CD8-positive, alpha-beta memory T cell (primary cell): ENCODE results near the gene WNT16. TPM values are rescaled to one million over a fixed set of nuclear protein-coding genes. Genes with fewer than 3 reads are reported as not detected.

Experiments used
- CTCF ChIA-PET: fragments of 350-600 bp; sonication (Branson Sonifier 250); formaldehyde crosslinking; loops from one replicate; lab custom pipeline; 2021; ENCODE audit warnings: antibody characterized with exemption; lab: Charles Lee
- POLR2A ChIA-PET: fragments of 350-600 bp; sonication (Branson Sonifier 250); formaldehyde crosslinking; loops from one replicate; lab custom pipeline; 2021; ENCODE audit warnings: antibody characterized with exemption; lab: Charles Lee
- DNase-seq, 5 donors: peaks; one replicate each; pipeline versions ENCODE4 v3.0.0 to v3.0.0-alpha.2; 2020 to 2022; ENCODE audit warnings: mixed read lengths in 1 of 5
- H3K27ac ChIP-seq: one replicate; pipeline ENCODE4 v1.7.0; 2013; ENCODE audit warnings: low read depth, mild to moderate bottlenecking, low read length, moderate library complexity
- H3K27me3 ChIP-seq: 2 replicates; pipeline ENCODE4 v1.7.0; 2013; ENCODE audit warnings: low read length, mild to moderate bottlenecking; ENCODE audit not compliant: insufficient read depth, poor library complexity, severe bottlenecking
- H3K36me3 ChIP-seq: 2 replicates; pipeline ENCODE4 v1.7.0; 2013; ENCODE audit warnings: mild to moderate bottlenecking, low read length, moderate library complexity; ENCODE audit not compliant: insufficient read depth
- H3K4me1 ChIP-seq: 2 replicates; pipeline ENCODE4 v1.7.0; 2013; ENCODE audit warnings: mild to moderate bottlenecking, low read length, moderate library complexity; ENCODE audit not compliant: insufficient read depth
- H3K4me3 ChIP-seq: 2 replicates; pipeline ENCODE4 v1.7.0; 2013; ENCODE audit warnings: mild to moderate bottlenecking, low read length
- H3K9me3 ChIP-seq: 2 replicates; pipeline ENCODE4 v1.7.0; 2013; ENCODE audit warnings: mild to moderate bottlenecking, low read length
- H3K27ac Mint-ChIP-seq, 8 donors: one replicate each; pipeline ENCODE4 v1.8.0; 2020 to 2021; ENCODE audit warnings: mixed read lengths in 8 of 8, mild to moderate bottlenecking in 6 of 8, inconsistent platforms in 3 of 8, moderate library complexity in 3 of 8
- H3K27me3 Mint-ChIP-seq, 2 donors: one replicate each; pipeline ENCODE4 v1.8.0; 2020 to 2021; ENCODE audit warnings: mixed read lengths in 2 of 2, mild to moderate bottlenecking in 1 of 2, moderate library complexity in 1 of 2
- H3K36me3 Mint-ChIP-seq, 3 donors: one replicate each; pipeline ENCODE4 v1.8.0; 2020 to 2021; ENCODE audit warnings: mixed read lengths in 3 of 3, inconsistent platforms in 1 of 3, mild to moderate bottlenecking in 1 of 3
- H3K4me1 Mint-ChIP-seq, 3 donors: one replicate each; pipeline ENCODE4 v1.8.0; 2020 to 2021; ENCODE audit warnings: mixed read lengths in 3 of 3, inconsistent platforms in 1 of 3, mild to moderate bottlenecking in 1 of 3
- H3K4me3 Mint-ChIP-seq, 7 donors: one replicate each; pipeline ENCODE4 v1.8.0; 2020 to 2021; ENCODE audit warnings: mixed read lengths in 7 of 7, mild to moderate bottlenecking in 6 of 7, moderate library complexity in 4 of 7, inconsistent platforms in 2 of 7
- H3K9me3 Mint-ChIP-seq, 5 donors: one replicate each; pipeline ENCODE4 v1.8.0; 2020 to 2022; ENCODE audit warnings: mixed read lengths in 5 of 5, mild to moderate bottlenecking in 3 of 5, moderate library complexity in 2 of 5, inconsistent platforms in 1 of 5
- polyA plus RNA-seq: library from polyadenylated mRNA; unstranded; fragments of 300-500 nt; fragmentation: Illumina TruSeq; gene quantifications from one replicate; pipeline ENCODE4 v1.2.3, GENCODE V29; 2021
- total RNA-seq, 2 experiments: library from RNA; stranded (reverse); gene quantifications; one replicate each; pipeline ENCODE4 v1.2.3, GENCODE V29; 2021

WNT16 gene
- total and polyA plus RNA-seq, 3 experiments from 2014 or later, result 0.09 TPM; not detected in 2

- no peaks in the 10 kb centered on the region for H3K36me3 Mint-ChIP-seq
- POLR2A ChIA-PET, result no interaction called here
- Histone ChIP-seq H3K4me1 (no peaks in the 10 kb centered on the region), H3K36me3 (no peaks in the 10 kb centered on the region), H3K27me3 (no peaks in the 10 kb centered on the region), H3K9me3 (no peaks in the 10 kb centered on the region), H3K27ac (no peak overlapping the region), H3K4me3 (no peak overlapping the region)
- DNase-seq, result no peak
- no peaks in the 10 kb centered on the region for H3K9me3 Mint-ChIP-seq
- peaks cover 3 to 35% of the 10 kb centered on the region in 2 donors for H3K27me3 Mint-ChIP-seq
- H3K27ac Mint-ChIP-seq, result no peak overlapping the region
- no peak overlapping the region for H3K4me3 Mint-ChIP-seq
- CTCF ChIA-PET, result no interaction called here
- no peaks in the 10 kb centered on the region for H3K4me1 Mint-ChIP-seq
Measured at GRCh38 chr7:121301446-121302213, 27.2 kb upstream of the WNT16 start.

GRCh38 chr7:121302214-121302745 is 26.5 kb upstream of the WNT16 start:
- Histone ChIP-seq H3K4me1 (no peaks in the 10 kb centered on the region), H3K36me3 (no peaks in the 10 kb centered on the region), H3K4me3 (no peak overlapping the region), H3K27ac (no peak overlapping the region), H3K27me3 (no peaks in the 10 kb centered on the region), H3K9me3 (no peaks in the 10 kb centered on the region)
- Mint-ChIP-seq H3K4me3 (no peak overlapping the region), H3K9me3 (no peaks in the 10 kb centered on the region), H3K4me1 (no peaks in the 10 kb centered on the region), H3K27me3 (peaks cover 3 to 39% of the 10 kb centered on the region in 2 donors), H3K27ac (no peak overlapping the region), H3K36me3 (no peaks in the 10 kb centered on the region)
- DNase-seq, result no peak
- CTCF ChIA-PET, result no interaction called here
- POLR2A ChIA-PET, result no interaction called here

GRCh38 chr7:121303422-121304101 is 25.2 kb upstream of the WNT16 start:
- Histone ChIP-seq H3K4me3 (no peak overlapping the region), H3K9me3 (no peaks in the 10 kb centered on the region), H3K4me1 (no peaks in the 10 kb centered on the region), H3K36me3 (no peaks in the 10 kb centered on the region), H3K27me3 (no peaks in the 10 kb centered on the region), H3K27ac (no peak overlapping the region)
- Mint-ChIP-seq H3K4me3 (no peak overlapping the region), H3K27ac (no peak overlapping the region), H3K27me3 (peaks cover 3 to 45% of the 10 kb centered on the region in 2 donors), H3K4me1 (no peaks in the 10 kb centered on the region), H3K9me3 (no peaks in the 10 kb centered on the region), H3K36me3 (no peaks in the 10 kb centered on the region)
- ChIA-PET CTCF (no interaction called here), POLR2A (no interaction called here)
- DNase-seq, result no peak

GRCh38 chr7:121304102-121304658 is 24.6 kb upstream of the WNT16 start:
- CTCF ChIA-PET, result no interaction called here
- no peaks in the 10 kb centered on the region for H3K27me3 ChIP-seq

GRCh38 chr7:121305109-121305508 is 23.7 kb upstream of the WNT16 start:
- H3K4me1 ChIP-seq, result no peaks in the 10 kb centered on the region
- Mint-ChIP-seq H3K36me3 (no peaks in the 10 kb centered on the region), H3K9me3 (no peaks in the 10 kb centered on the region), H3K27ac (no peak overlapping the region), H3K4me3 (no peak overlapping the region), H3K4me1 (no peaks in the 10 kb centered on the region), H3K27me3 (peaks cover 8 to 52% of the 10 kb centered on the region in 2 donors)
- no peaks in the 10 kb centered on the region for H3K9me3 ChIP-seq
- no peaks in the 10 kb centered on the region for H3K27me3 ChIP-seq
- ChIA-PET CTCF (no interaction called here), POLR2A (no interaction called here)
- H3K4me3 ChIP-seq, result no peak overlapping the region
- H3K27ac ChIP-seq, result no peak overlapping the region
- no peaks in the 10 kb centered on the region for H3K36me3 ChIP-seq
- no peak for DNase-seq

More at GRCh38 chr7:121304102-121304658, 24.6 kb upstream of the WNT16 start:
- no peaks in the 10 kb centered on the region for H3K4me1 ChIP-seq
- H3K4me1 Mint-ChIP-seq, result no peaks in the 10 kb centered on the region
- no peaks in the 10 kb centered on the region for H3K36me3 Mint-ChIP-seq
- peaks cover 3 to 50% of the 10 kb centered on the region in 2 donors for H3K27me3 Mint-ChIP-seq
- no peaks in the 10 kb centered on the region for H3K36me3 ChIP-seq
- POLR2A ChIA-PET, result no interaction called here
- no peak overlapping the region for H3K27ac ChIP-seq
- no peaks in the 10 kb centered on the region for H3K9me3 Mint-ChIP-seq
- no peak overlapping the region for H3K4me3 ChIP-seq
- H3K27ac Mint-ChIP-seq, result no peak overlapping the region
- H3K9me3 ChIP-seq, result no peaks in the 10 kb centered on the region
- no peak for DNase-seq
- H3K4me3 Mint-ChIP-seq, result no peak overlapping the region

- H3K4me3 Mint-ChIP-seq, result no peak overlapping the region
- CTCF ChIA-PET, result no interaction called here
- H3K36me3 Mint-ChIP-seq, result no peaks in the 10 kb centered on the region
Measured at GRCh38 chr7:121306565-121306964, 22.2 kb upstream of the WNT16 start.

GRCh38 chr7:121307021-121307574 is 21.7 kb upstream of the WNT16 start:
- Histone ChIP-seq H3K27me3 (no peaks in the 10 kb centered on the region), H3K4me1 (no peaks in the 10 kb centered on the region), H3K4me3 (no peak overlapping the region), H3K27ac (no peak overlapping the region), H3K36me3 (no peaks in the 10 kb centered on the region), H3K9me3 (no peaks in the 10 kb centered on the region)
- peaks cover 8 to 42% of the 10 kb centered on the region in 2 donors for H3K27me3 Mint-ChIP-seq
- no peak overlapping the region for H3K27ac Mint-ChIP-seq
- ChIA-PET CTCF (no interaction called here), POLR2A (no interaction called here)
- H3K4me3 Mint-ChIP-seq, result no peak overlapping the region
- no peaks in the 10 kb centered on the region for H3K4me1 Mint-ChIP-seq
- no peak for DNase-seq
- no peaks in the 10 kb centered on the region for H3K9me3 Mint-ChIP-seq
- H3K36me3 Mint-ChIP-seq, result no peaks in the 10 kb centered on the region

More at GRCh38 chr7:121306565-121306964, 22.2 kb upstream of the WNT16 start:
- Mint-ChIP-seq H3K9me3 (no peaks in the 10 kb centered on the region), H3K27me3 (peaks cover 8 to 46% of the 10 kb centered on the region in 2 donors), H3K27ac (no peak overlapping the region), H3K4me1 (no peaks in the 10 kb centered on the region)
- Histone ChIP-seq H3K4me1 (no peaks in the 10 kb centered on the region), H3K9me3 (no peaks in the 10 kb centered on the region), H3K27me3 (no peaks in the 10 kb centered on the region), H3K27ac (no peak overlapping the region), H3K4me3 (no peak overlapping the region), H3K36me3 (no peaks in the 10 kb centered on the region)
- POLR2A ChIA-PET, result no interaction called here
- DNase-seq, result no peak
